ENCODE measurements around the gene TCF3.

Gene TCF3

DNA sequence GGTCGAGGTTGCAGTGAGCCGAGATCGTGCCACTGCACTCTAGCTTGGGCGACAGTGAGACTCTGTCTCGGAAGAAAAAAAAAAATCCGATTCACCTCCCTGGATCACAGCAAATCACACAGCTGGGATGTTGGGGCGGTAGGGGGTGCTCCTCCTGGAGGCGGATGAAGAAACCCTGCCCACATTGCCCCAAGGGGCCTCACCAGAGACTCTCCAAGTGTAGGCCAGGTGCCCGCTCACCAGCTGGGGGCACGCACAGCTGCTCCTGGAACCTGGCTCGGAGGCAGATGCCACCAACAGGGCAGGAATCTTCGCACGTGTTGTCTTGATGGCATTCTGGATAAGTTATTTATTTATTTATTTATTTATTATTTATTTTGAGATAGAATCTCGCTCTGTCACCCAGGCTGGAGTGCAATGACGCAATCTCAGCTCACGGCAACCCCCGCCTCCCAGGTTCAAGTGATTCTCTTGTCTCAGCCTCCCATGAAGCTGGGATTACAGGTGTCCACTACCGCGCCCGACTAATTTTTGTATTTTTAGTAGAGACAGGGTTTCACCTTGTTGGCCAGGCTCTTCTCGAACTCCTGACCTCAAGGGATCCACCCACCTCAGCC, 50.2 kb downstream of the TCF3 start:
- Histone ChIP-seq H3K9ac (ENCODE audit: low read length in 5 of 5) (no peak overlapping the region), H3K4me3 (ENCODE audit: low read depth in 1 of 5, low read length in 5 of 5) (no peak overlapping the region), H3K4me1 (ENCODE audit: control insufficient read depth in 5 of 5, insufficient read depth in 5 of 5, low read length in 5 of 5) (peaks cover 0 to 35% (median 25%) of the 10 kb centered on the region in 5 donors), H3K36me3 (ENCODE audit: control insufficient read depth in 5 of 5, insufficient read depth in 5 of 5, low read length in 5 of 5) (peaks cover 0 to 37% (median 25%) of the 10 kb centered on the region in 5 donors), H3K9me3 (ENCODE audit: control insufficient read depth in 5 of 5, low read length in 5 of 5) (no peaks in the 10 kb centered on the region), H3K27me3 (ENCODE audit: control insufficient read depth in 5 of 5, insufficient read depth in 4 of 5, low read length in 5 of 5) (no peaks in the 10 kb centered on the region), H3K27ac (ENCODE audit: low read depth, low read length) (no peak overlapping the region)

DNA sequence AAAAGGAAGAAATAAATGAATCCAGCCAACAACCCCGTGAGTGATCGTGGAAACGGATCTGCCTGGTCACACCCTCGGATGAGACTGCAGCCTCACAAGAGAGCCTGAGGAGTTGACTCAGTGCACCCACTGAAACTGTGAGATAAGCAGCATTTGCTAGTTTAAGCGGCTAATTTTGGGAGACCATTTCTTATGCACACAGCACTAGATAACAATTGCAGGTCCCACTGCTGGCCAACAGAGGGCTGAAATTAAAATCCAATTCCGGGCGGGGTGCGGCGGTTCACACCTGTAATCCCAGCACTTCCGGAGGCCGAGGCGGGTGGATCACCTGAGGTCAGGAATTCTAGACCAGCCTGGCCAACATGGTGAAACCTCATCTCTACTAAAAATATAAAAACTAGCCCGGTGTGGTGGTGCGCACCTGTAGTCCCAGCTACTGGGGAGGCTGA, 50.8 kb downstream of the TCF3 start:
- Histone ChIP-seq H3K9ac (ENCODE audit: low read length in 5 of 5) (no peak overlapping the region), H3K36me3 (ENCODE audit: control insufficient read depth in 5 of 5, insufficient read depth in 5 of 5, low read length in 5 of 5) (peaks cover 0 to 41% (median 29%) of the 10 kb centered on the region in 5 donors), H3K4me1 (ENCODE audit: control insufficient read depth in 5 of 5, insufficient read depth in 5 of 5, low read length in 5 of 5) (peaks cover 0 to 41% (median 25%) of the 10 kb centered on the region in 5 donors), H3K27me3 (ENCODE audit: control insufficient read depth in 5 of 5, insufficient read depth in 4 of 5, low read length in 5 of 5) (no peaks in the 10 kb centered on the region), H3K9me3 (ENCODE audit: control insufficient read depth in 5 of 5, low read length in 5 of 5) (no peaks in the 10 kb centered on the region), H3K27ac (ENCODE audit: low read depth, low read length) (no peak overlapping the region), H3K4me3 (ENCODE audit: low read depth in 1 of 5, low read length in 5 of 5) (no peak overlapping the region)

DNA sequence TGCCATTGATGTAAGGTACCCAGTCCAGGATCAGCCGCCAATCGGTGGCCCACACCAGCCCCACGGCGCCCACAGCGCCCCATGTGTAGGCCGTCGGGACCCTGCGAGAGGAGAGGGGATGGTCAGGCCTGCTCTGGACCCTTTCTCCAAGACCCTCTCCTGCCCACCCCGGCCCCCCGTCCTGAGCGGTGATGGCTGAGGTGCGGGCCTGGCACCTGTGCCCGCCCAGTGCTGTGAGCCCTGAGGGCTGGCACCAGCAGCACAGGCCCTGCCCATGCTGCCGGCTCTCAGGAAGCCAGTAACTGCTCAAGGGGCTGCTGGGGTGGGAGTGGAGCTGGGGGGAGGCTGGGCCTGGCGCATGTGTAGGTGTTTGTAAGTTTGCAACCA, 53.0 kb downstream of the TCF3 start:
- H3K4me3 ChIP-seq (ENCODE audit: low read depth in 1 of 5, low read length in 5 of 5), result no peak overlapping the region
- peaks cover 0 to 46% (median 29%) of the 10 kb centered on the region in 5 donors for H3K36me3 ChIP-seq (ENCODE audit: control insufficient read depth in 5 of 5, insufficient read depth in 5 of 5, low read length in 5 of 5)
- H3K9ac ChIP-seq (ENCODE audit: low read length in 5 of 5), result no peak overlapping the region
- no peak overlapping the region for H3K27ac ChIP-seq (ENCODE audit: low read depth, low read length)
- H3K27me3 ChIP-seq (ENCODE audit: control insufficient read depth in 5 of 5, insufficient read depth in 4 of 5, low read length in 5 of 5), result no peaks in the 10 kb centered on the region
- H3K4me1 ChIP-seq (ENCODE audit: control insufficient read depth in 5 of 5, insufficient read depth in 5 of 5, low read length in 5 of 5), result peaks cover 0 to 25% (median 16%) of the 10 kb centered on the region in 5 donors
- H3K9me3 ChIP-seq (ENCODE audit: control insufficient read depth in 5 of 5, low read length in 5 of 5), result no peaks in the 10 kb centered on the region

DNA sequence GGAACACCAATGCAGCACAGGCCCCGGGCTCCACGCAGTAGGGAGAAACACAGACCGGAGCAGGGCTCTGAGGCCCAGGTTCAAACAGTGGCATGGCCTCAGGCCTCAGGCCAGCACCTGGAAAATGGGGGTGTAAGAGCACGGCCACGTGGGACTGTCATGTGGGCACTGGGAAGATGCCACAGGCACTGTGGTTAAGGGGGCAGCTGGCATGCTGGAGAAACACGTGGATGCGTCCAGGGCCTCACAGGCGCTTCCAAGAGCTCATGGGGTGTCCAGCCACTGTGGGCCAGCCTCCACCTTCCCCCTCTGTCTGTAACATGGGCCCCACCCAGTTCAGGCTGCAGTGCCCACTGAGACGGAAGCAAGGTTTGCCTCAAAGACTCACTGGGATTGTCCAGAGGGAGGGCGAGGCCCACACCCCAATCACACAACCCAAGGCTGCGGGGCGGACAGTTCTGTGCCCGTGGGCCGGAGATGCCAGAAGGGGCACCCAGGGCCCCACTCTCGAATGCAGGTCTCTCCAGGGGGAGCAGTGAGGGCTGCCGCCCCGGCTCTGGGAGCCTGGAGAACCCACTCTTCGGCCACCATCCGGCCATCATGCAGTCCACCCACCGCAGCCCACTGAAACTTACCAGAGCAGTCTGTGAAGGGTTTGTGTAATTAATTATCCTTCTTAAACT, 53.5 kb downstream of the TCF3 start:
- H3K36me3 ChIP-seq (ENCODE audit: control insufficient read depth in 5 of 5, insufficient read depth in 5 of 5, low read length in 5 of 5), result peaks cover 0 to 46% (median 29%) of the 10 kb centered on the region in 5 donors
- H3K4me3 ChIP-seq (ENCODE audit: low read depth in 1 of 5, low read length in 5 of 5), result no peak overlapping the region
- peaks cover 0 to 20% (median 10%) of the 10 kb centered on the region in 5 donors for H3K4me1 ChIP-seq (ENCODE audit: control insufficient read depth in 5 of 5, insufficient read depth in 5 of 5, low read length in 5 of 5)
- H3K9ac ChIP-seq (ENCODE audit: low read length in 5 of 5), result no peak overlapping the region
- H3K9me3 ChIP-seq (ENCODE audit: control insufficient read depth in 5 of 5, low read length in 5 of 5), result no peaks in the 10 kb centered on the region
- H3K27ac ChIP-seq (ENCODE audit: low read depth, low read length), result no peak overlapping the region
- no peaks in the 10 kb centered on the region for H3K27me3 ChIP-seq (ENCODE audit: control insufficient read depth in 5 of 5, insufficient read depth in 4 of 5, low read length in 5 of 5)

DNA sequence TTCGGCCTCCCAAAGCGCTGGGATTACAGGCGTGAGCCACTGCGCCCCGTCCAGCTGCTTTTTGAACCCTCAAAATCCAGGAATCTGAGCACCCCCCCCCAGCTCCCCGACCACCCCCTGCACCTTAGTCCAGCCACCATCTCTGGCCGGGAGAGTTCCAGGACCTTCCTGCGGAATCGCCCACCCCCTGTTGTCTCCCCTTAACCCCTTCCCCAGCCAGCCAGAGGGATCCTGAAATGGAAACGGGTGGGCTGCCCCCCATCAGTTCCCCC, 59.0 kb downstream of the TCF3 start:
- Histone ChIP-seq H3K4me3 (ENCODE audit: low read depth in 1 of 5, low read length in 5 of 5) (peak overlapping the region; percentile 70 to 80 (median 78)), H3K27me3 (ENCODE audit: control insufficient read depth in 5 of 5, insufficient read depth in 4 of 5, low read length in 5 of 5) (no peaks in the 10 kb centered on the region), H3K4me1 (ENCODE audit: control insufficient read depth in 5 of 5, insufficient read depth in 5 of 5, low read length in 5 of 5) (peaks cover 3 to 38% (median 29%) of the 10 kb centered on the region in 5 donors), H3K27ac (ENCODE audit: low read depth, low read length) (no peak overlapping the region), H3K36me3 (ENCODE audit: control insufficient read depth in 5 of 5, insufficient read depth in 5 of 5, low read length in 5 of 5) (peaks cover 0 to 21% (median 15%) of the 10 kb centered on the region in 5 donors), H3K9ac (ENCODE audit: low read length in 5 of 5) (peak overlapping the region in 3 of 5 donors; percentile 72 to 88 (median 84)), H3K9me3 (ENCODE audit: control insufficient read depth in 5 of 5, low read length in 5 of 5) (no peaks in the 10 kb centered on the region)

DNA sequence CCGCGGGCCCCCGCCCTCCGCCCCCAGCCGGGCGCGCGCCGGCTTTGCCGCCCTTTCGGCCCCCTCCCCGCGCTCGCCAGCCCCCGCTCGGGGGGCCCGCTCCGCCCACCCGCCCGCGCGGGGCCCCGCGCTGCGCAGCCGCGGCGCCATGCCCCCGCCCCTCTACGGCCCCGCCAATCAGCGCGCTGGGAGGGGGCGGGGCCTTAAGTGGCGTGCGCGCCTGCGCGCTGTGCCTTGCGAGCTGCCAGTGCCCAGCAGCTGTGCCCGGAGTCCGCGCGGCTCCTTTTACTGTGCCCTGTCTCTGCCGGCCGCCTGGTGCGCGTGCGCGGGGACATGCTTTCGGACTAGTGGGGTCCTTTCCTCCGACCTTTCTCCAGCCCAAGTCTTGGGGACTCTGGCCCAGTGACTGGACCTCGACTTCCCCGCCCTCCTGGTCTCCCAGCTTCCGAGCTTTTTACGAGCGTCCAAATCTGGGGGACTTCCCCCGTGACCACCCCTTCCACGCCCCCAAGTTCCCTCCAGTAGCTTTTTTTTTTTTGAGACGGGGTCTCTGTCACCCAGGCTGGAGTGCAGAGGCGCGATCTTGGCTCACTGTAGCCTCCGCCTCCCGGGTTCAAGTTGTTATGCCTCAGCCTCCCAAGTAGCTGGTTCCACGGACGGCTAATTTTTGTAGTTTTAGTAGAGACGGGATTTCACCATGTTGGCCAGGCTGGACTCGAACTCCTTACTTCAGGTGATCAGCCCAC, 59.5 kb downstream of the TCF3 start, which contains the start of gene MBD3:
Gene MBD3, minus strand, starts transcription at position 111 of the 746 bp plus-strand sequence. CDS start 234 bp downstream, outside the sequence.
- Histone ChIP-seq H3K4me1 (ENCODE audit: control insufficient read depth in 5 of 5, insufficient read depth in 5 of 5, low read length in 5 of 5) (peaks cover 3 to 43% (median 31%) of the 10 kb centered on the region in 5 donors), H3K9ac (ENCODE audit: low read length in 5 of 5) (peak within 1 kb of the TSS; percentile 79 to 97 (median 93)), H3K4me3 (ENCODE audit: low read depth in 1 of 5, low read length in 5 of 5) (peak within 1 kb of the TSS; percentile 70 to 80 (median 78)), H3K27ac (ENCODE audit: low read depth, low read length) (peak within 1 kb of the TSS; percentile 69), H3K27me3 (ENCODE audit: control insufficient read depth in 5 of 5, insufficient read depth in 4 of 5, low read length in 5 of 5) (no peaks in the 10 kb centered on the region), H3K9me3 (ENCODE audit: control insufficient read depth in 5 of 5, low read length in 5 of 5) (no peaks in the 10 kb centered on the region), H3K36me3 (ENCODE audit: control insufficient read depth in 5 of 5, insufficient read depth in 5 of 5, low read length in 5 of 5) (peaks cover 0 to 16% (median 13%) of the 10 kb centered on the region in 5 donors)

DNA sequence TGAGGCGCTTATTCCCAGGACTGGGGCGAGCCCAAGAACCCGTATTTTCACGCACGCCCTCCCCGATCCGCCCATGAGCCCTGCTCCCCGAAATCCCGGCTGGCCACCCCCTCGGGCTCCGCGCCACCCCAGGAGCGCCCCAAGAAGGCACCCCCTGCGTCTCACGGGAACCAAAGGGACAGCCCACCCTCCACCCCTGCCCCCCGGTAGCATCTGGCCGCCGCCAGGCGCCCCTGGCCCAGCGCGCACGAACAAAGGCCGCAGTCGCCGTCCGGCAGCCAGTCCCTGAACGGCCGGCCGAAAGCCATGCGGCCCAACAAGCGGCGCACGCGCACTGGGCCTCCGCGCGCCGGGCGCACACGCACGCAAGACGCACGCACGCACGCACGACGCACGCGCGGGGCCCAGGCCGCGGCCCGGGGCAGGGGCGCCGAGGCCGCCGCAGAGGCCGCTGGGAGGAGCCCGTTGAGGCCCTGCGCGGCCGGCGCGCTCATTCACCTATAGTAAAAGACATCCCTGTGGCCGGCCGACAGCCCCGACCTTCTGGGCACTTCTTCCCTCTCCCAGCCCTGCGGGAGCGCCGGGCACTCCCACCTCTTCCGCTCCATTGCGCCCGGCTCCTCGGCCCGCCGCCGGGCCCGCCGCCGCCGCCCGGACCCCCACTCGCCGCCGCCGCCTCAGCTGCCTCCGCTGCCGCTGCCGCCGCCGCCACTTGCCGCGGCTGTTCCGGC, 60.2 kb downstream of the TCF3 start:
- Histone ChIP-seq H3K27me3 (ENCODE audit: control insufficient read depth in 5 of 5, insufficient read depth in 4 of 5, low read length in 5 of 5) (no peaks in the 10 kb centered on the region), H3K27ac (ENCODE audit: low read depth, low read length) (peak overlapping the region; percentile 69), H3K4me3 (ENCODE audit: low read depth in 1 of 5, low read length in 5 of 5) (peak overlapping the region; percentile 70 to 79 (median 73)), H3K4me1 (ENCODE audit: control insufficient read depth in 5 of 5, insufficient read depth in 5 of 5, low read length in 5 of 5) (peaks cover 3 to 47% (median 31%) of the 10 kb centered on the region in 5 donors), H3K9me3 (ENCODE audit: control insufficient read depth in 5 of 5, low read length in 5 of 5) (no peaks in the 10 kb centered on the region), H3K36me3 (ENCODE audit: control insufficient read depth in 5 of 5, insufficient read depth in 5 of 5, low read length in 5 of 5) (peaks cover 0 to 9% (median 6%) of the 10 kb centered on the region in 5 donors), H3K9ac (ENCODE audit: low read length in 5 of 5) (peak overlapping the region; percentile 79 to 97 (median 93))

DNA sequence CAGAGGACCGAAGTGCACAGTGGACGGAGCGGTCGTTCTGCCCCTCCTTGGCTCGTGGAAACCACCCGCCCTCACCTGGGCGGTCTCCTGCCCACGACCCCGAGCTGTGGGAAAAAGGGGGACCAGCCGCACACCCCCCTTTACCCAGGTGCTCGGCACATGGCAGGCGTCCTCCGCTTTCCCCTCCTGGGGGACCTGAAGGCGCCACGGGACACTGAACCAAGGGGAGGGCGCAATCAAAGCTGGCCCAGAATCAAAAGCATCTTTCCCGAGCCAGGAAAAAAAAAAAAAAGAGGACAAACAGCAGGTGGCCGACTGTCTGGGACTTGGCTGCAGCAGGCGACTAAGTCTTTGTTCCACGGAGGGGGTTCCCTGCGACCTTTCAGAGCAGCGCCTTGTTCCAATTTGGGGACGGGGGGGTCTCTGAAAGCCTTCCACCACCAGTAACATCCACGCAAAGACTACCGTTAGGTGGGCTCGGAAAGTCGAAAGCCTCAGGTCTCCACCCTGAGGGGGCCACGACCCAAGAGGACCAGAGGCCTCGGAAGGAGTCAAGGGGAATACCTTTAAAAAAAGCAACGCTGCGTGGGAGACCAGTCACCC, 60.9 kb downstream of the TCF3 start:
- Histone ChIP-seq H3K9ac (ENCODE audit: low read length in 5 of 5) (peak overlapping the region; percentile 79 to 97 (median 93)), H3K27me3 (ENCODE audit: control insufficient read depth in 5 of 5, insufficient read depth in 4 of 5, low read length in 5 of 5) (no peaks in the 10 kb centered on the region), H3K36me3 (ENCODE audit: control insufficient read depth in 5 of 5, insufficient read depth in 5 of 5, low read length in 5 of 5) (peaks cover 0 to 5% (median 4%) of the 10 kb centered on the region in 5 donors), H3K4me3 (ENCODE audit: low read depth in 1 of 5, low read length in 5 of 5) (peak overlapping the region; percentile 70 to 79 (median 73)), H3K4me1 (ENCODE audit: control insufficient read depth in 5 of 5, insufficient read depth in 5 of 5, low read length in 5 of 5) (peaks cover 3 to 42% (median 31%) of the 10 kb centered on the region in 5 donors), H3K27ac (ENCODE audit: low read depth, low read length) (peak overlapping the region; percentile 69), H3K9me3 (ENCODE audit: control insufficient read depth in 5 of 5, low read length in 5 of 5) (no peaks in the 10 kb centered on the region)

DNA sequence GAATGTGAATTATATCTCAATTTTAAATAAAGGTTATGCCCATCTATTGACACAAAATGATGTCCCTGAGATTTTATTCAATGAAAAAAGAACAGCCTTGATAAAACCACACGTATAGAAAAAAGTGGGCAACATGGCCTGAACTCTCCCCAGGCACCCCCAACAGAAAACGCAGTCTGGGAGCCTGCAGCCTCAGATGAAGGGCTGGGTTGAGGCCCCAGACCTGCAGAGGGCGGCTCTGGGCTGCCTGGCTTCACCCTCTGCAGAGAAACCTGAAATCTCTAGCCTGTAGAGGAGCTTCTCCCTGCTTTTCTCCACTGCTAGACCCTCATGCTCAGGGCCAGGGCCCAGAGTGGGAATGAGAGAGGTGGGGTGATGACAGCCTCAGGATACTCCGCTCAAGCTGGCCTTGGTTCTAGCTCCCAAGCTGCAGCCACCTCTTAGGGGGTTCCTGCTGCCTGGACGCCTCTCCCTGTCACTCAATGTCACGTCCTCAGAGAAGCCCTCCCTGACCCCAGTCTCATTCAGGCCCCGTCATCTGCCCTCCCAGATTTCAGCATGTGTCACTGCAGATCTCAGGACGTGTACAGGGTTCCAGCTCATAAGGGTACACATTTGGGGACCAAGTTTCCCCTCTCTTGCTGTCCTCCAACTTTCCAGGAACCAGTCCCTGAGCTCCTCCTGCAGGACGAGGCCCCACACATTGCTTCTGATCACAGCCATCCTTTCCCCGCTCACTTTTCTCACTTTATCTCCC, 61.6 kb downstream of the TCF3 start:
- Histone ChIP-seq H3K9ac (ENCODE audit: low read length in 5 of 5) (peak overlapping the region; percentile 79 to 97 (median 93)), H3K27ac (ENCODE audit: low read depth, low read length) (no peak overlapping the region), H3K27me3 (ENCODE audit: control insufficient read depth in 5 of 5, insufficient read depth in 4 of 5, low read length in 5 of 5) (no peaks in the 10 kb centered on the region), H3K4me3 (ENCODE audit: low read depth in 1 of 5, low read length in 5 of 5) (peak overlapping the region; percentile 23 to 78 (median 71)), H3K9me3 (ENCODE audit: control insufficient read depth in 5 of 5, low read length in 5 of 5) (no peaks in the 10 kb centered on the region), H3K4me1 (ENCODE audit: control insufficient read depth in 5 of 5, insufficient read depth in 5 of 5, low read length in 5 of 5) (peaks cover 3 to 42% (median 31%) of the 10 kb centered on the region in 5 donors), H3K36me3 (ENCODE audit: control insufficient read depth in 5 of 5, insufficient read depth in 5 of 5, low read length in 5 of 5) (peaks cover 0 to 5% (median 1%) of the 10 kb centered on the region in 5 donors)
